GM12878 (cell line): ENCODE measurements around the gene HHAT. TPM values are rescaled to one million over a fixed set of nuclear protein-coding genes. Genes with fewer than 3 reads are reported as not detected.

Experiments
- ATAC-seq: fragments of 200-7000 bp; cut with Tn5 transposase; 3 replicates; pipeline ENCODE4 v1.9.1; 2020; ENCODE audit warnings: mild to moderate bottlenecking, moderate library complexity
- BruUV-seq: library from RNA; stranded (reverse); fragments of 400-500 nt; replicated peaks from 2 replicates; lab custom pipeline; 2021; lab: Mats Ljungman, UMichigan
- CTCF ChIA-PET: fragments of 300-600 bp; sonication (Branson Sonifier 250); formaldehyde crosslinking; extraction: SDS; loops from one replicate; lab custom pipeline; 2021; ENCODE audit warnings: inconsistent platforms; lab: Yijun Ruan, JAX
- POLR2A ChIA-PET: fragments of 350-600 bp; formaldehyde crosslinking; extraction: SDS; loops from one replicate; lab custom pipeline; 2021; ENCODE audit warnings: inconsistent platforms; lab: Charles Lee
- RAD21 ChIA-PET: fragments of 300-600 bp; sonication (Branson Sonifier 250); formaldehyde crosslinking; loops from one replicate; lab custom pipeline; 2023; ENCODE audit warnings: antibody characterized with exemption; ENCODE audit not compliant: unreplicated experiment; lab: Charles Lee
- SMC1A ChIA-PET: fragments of 300-600 bp; sonication (Branson Sonifier 250); formaldehyde crosslinking; loops from one replicate; lab custom pipeline; 2023; ENCODE audit not compliant: unreplicated experiment, uncharacterized antibody; lab: Charles Lee
- DNase-seq: peaks from one replicate; pipeline ENCODE4 v3.0.0-alpha.2; 2011; ENCODE audit warnings: low read depth, low spot score
- FAIRE-seq: peaks from 3 replicates; lab custom pipeline; 2011; peaks lifted over from hg19 to GRCh38; lab: Jason Lieb, UNC
- H2AFZ ChIP-seq: 2 replicates; pipeline ENCODE4 v1.6.0; 2011; ENCODE audit warnings: low read depth, low read length, control low read depth; ENCODE audit not compliant: control insufficient read depth
- H3K27ac ChIP-seq: 2 replicates; pipeline ENCODE4 v1.5.1; 2011; ENCODE audit warnings: control low read depth; ENCODE audit not compliant: control insufficient read depth, insufficient read depth
- H3K27me3 ChIP-seq, 2 experiments: replicated peaks in 1 of 2; 2 replicates each; pipeline versions ENCODE4 v1.6.0 to v1.6.1; 2011; ENCODE audit warnings: low read length in 1 of 2; ENCODE audit not compliant: control insufficient read depth in 2 of 2, insufficient read depth in 2 of 2
- H3K36me3 ChIP-seq, 2 experiments: 2 replicates each; pipeline ENCODE4 v1.5.1; 2011; ENCODE audit warnings: low read length in 1 of 2; ENCODE audit not compliant: control insufficient read depth in 2 of 2, insufficient read depth in 2 of 2
- H3K4me1 ChIP-seq: 2 replicates; pipeline ENCODE4 v1.6.1; 2011; ENCODE audit warnings: mild to moderate bottlenecking, low read length, moderate library complexity, mixed read lengths; ENCODE audit not compliant: control insufficient read depth, insufficient read depth
- H3K4me2 ChIP-seq: 2 replicates; pipeline ENCODE4 v1.6.0; 2011; ENCODE audit warnings: control low read depth; ENCODE audit not compliant: control insufficient read depth, insufficient read depth
- H3K4me3 ChIP-seq: fragments of 200-600 bp; sonication (generic); 2 replicates; pipeline ENCODE4 v1.5.1; 2016
- H3K79me2 ChIP-seq: 2 replicates; pipeline ENCODE4 v1.6.0; 2011; ENCODE audit warnings: low read length; ENCODE audit not compliant: control insufficient read depth, insufficient read depth
- H3K9ac ChIP-seq: 2 replicates; pipeline ENCODE4 v1.8.0; 2011; ENCODE audit warnings: low read length, control low read depth, mixed read lengths; ENCODE audit not compliant: control insufficient read depth, insufficient read depth
- H3K9me3 ChIP-seq: replicated peaks from 3 replicates; pipeline ENCODE4 v1.5.1; 2011; ENCODE audit warnings: mild to moderate bottlenecking, low read length; ENCODE audit not compliant: control insufficient read depth, insufficient read depth
- H4K20me1 ChIP-seq: 2 replicates; pipeline ENCODE4 v1.6.0; 2011; ENCODE audit not compliant: control insufficient read depth, insufficient read depth
- BCL3 ChIP-seq: IDR thresholded peaks from 2 replicates; pipeline ENCODE4 v1.6.1; 2011; ENCODE audit warnings: borderline replicate concordance, low read depth, mild to moderate bottlenecking, moderate library complexity, low read length; ENCODE audit not compliant: insufficient read depth, poor library complexity, severe bottlenecking
- JUND ChIP-seq: IDR thresholded peaks from 2 replicates; pipeline ENCODE4 v1.6.1; 2012; ENCODE audit warnings: low read depth, mild to moderate bottlenecking, low read length, improper control_type of control experiment, moderate library complexity
- MTA3 ChIP-seq: IDR thresholded peaks from 2 replicates; pipeline ENCODE4 v1.6.1; 2012; ENCODE audit warnings: low read length, inconsistent platforms, borderline replicate concordance
- POLR2AphosphoS2 ChIP-seq: IDR thresholded peaks from 2 replicates; pipeline ENCODE4 v1.6.1; 2011; ENCODE audit warnings: low read depth, mild to moderate bottlenecking, low read length, improper control_type of control experiment, moderate library complexity
- POLR2AphosphoS5 ChIP-seq: IDR thresholded peaks from 2 replicates; pipeline ENCODE4 v1.6.1; 2011; ENCODE audit warnings: mild to moderate bottlenecking, low read length, inconsistent platforms
- SUPT20H ChIP-seq: IDR thresholded peaks from 2 replicates; pipeline ENCODE4 v1.6.1; 2011; ENCODE audit warnings: low read depth, mild to moderate bottlenecking, low read length, moderate library complexity, borderline replicate concordance; ENCODE audit not compliant: control insufficient read depth
- ZNF274 ChIP-seq: IDR thresholded peaks from one replicate; pipeline ENCODE4 v1.8.0; 2011; ENCODE audit not compliant: insufficient read length, insufficient read depth
- ZNF592 ChIP-seq: fragments of 450-650 bp; IDR thresholded peaks from 2 replicates; pipeline ENCODE4 v1.6.1; 2017; ENCODE audit warnings: mild to moderate bottlenecking, moderate library complexity
- ZNF622 ChIP-seq: fragments of 450-650 bp; IDR thresholded peaks from 2 replicates; pipeline ENCODE4 v1.6.1; 2017; ENCODE audit warnings: mild to moderate bottlenecking, inconsistent platforms
- WGBS: methylation state at CpG from one replicate; pipeline ENCODE4 v1.1.6; 2016; ENCODE audit warnings: low lambda C conversion rate; ENCODE audit not compliant: insufficient replicate concordance, insufficient coverage; ENCODE audit errors: missing lambda C conversion rate; 5-methylcytosine and 5-hydroxymethylcytosine counted together
- in situ Hi-C: fragments of 300-500 bp; cut with MboI; formaldehyde crosslinking; loops from 9 replicates; pipeline ENCODE4 v1.14.3; 2018; ENCODE audit warnings: mixed read lengths
- intact Hi-C: fragments of 100-400 bp; cut with micrococcal nuclease; formaldehyde crosslinking; loops from one replicate; pipeline ENCODE4 v1.14.2; 2022; ENCODE audit not compliant: unreplicated experiment
- polyA plus RNA-seq, 11 experiments: library from polyadenylated mRNA; depleted of rRNA in 4 of 11; unstranded in 6 of 11; stranded (reverse) in 5 of 11; fragments of >200 nt; fragmentation: Nextera tagmentation in 4 of 11; fragmentation: Illumina TruSeq in 1 of 11; extraction: Ambion mirVana in 4 of 11; extraction: Trizol in 1 of 11; gene quantifications; 1 replicate in 1 of 11; 2 replicates in 10 of 11; pipeline versions ENCODE4 v1.2.1 to v1.2.3, GENCODE V29; 2011 to 2016; ENCODE audit warnings: inconsistent platforms in 2 of 11, missing spikeins in 2 of 11, low read depth in 1 of 11
- total RNA-seq, 4 experiments: library from RNA; depleted of rRNA in 3 of 4; stranded (reverse); fragments of >200 nt in 3 of 4; fragmentation: Illumina TruSeq in 1 of 4; extraction: Trizol in 1 of 4; gene quantifications; 2 replicates each; pipeline versions ENCODE4 v1.2.1 to v1.2.3, GENCODE V29; 2013 to 2021

The HHAT gene
- total and polyA plus RNA-seq, 10 of the 15 experiments (the other 5 are each of a cell fraction or from before 2014, with no cell fraction given): 1.2 to 37.6 (median 2.6) TPM

- no peaks in the 10 kb centered on the region for H3K27me3 ChIP-seq
- in situ Hi-C loops (no loop called here), intact Hi-C loops (no loop called here)
- H3K4me3 ChIP-seq: no peak overlapping the region
- no peak overlapping the region for H3K27ac ChIP-seq
- DNase-seq: no peak
- TF ChIP-seq SUPT20H (no peak), ZNF592 (no peak), JUND (no peak), POLR2AphosphoS2 (no peak), ZNF274 (no peak), MTA3 (no peak), ZNF622 (no peak), BCL3 (no peak), POLR2AphosphoS5 (no peak)
- POLR2A ChIA-PET: no interaction called here
- WGBS: 31% methylated on average over 5 of the region's 5 CpGs
- H3K4me1 ChIP-seq: peaks cover 17% of the 10 kb centered on the region
- RAD21 ChIA-PET: no interaction called here
- CTCF ChIA-PET: interaction anchor here (1.2 kb wide), 1 partner anchor 14 kb away, joined by 4 read pairs; no protein-coding TSS in a partner anchor
- H3K4me2 ChIP-seq: no peak overlapping the region
- H3K9ac ChIP-seq: no peak overlapping the region
- BruUV-seq: no TSS peak
- no peak overlapping the region for H2AFZ ChIP-seq
- FAIRE-seq: no peak
- SMC1A ChIA-PET: interaction anchor here (1.1 to 1.8 kb wide), 2 partner anchors 14 to 112 kb away, joined by 4 to 6 read pairs; no protein-coding TSS in a partner anchor
- no peaks in the 10 kb centered on the region for H3K9me3 ChIP-seq
- no peaks in the 10 kb centered on the region for H4K20me1 ChIP-seq
- no peaks in the 10 kb centered on the region for H3K79me2 ChIP-seq
- no peaks in the 10 kb centered on the region for H3K36me3 ChIP-seq
- no peak for ATAC-seq
Observed at GRCh38 chr1:210698661-210699060, 370.0 kb downstream of the HHAT start.
